Measurements from ENCODE around the gene USH1G.

- no peak for TF ChIP-seq EZH2 (IDR thresholded peaks at IDR 0.05; ENCODE audit: borderline replicate concordance, low read length)
- TF ChIP-seq, protein P1, sequence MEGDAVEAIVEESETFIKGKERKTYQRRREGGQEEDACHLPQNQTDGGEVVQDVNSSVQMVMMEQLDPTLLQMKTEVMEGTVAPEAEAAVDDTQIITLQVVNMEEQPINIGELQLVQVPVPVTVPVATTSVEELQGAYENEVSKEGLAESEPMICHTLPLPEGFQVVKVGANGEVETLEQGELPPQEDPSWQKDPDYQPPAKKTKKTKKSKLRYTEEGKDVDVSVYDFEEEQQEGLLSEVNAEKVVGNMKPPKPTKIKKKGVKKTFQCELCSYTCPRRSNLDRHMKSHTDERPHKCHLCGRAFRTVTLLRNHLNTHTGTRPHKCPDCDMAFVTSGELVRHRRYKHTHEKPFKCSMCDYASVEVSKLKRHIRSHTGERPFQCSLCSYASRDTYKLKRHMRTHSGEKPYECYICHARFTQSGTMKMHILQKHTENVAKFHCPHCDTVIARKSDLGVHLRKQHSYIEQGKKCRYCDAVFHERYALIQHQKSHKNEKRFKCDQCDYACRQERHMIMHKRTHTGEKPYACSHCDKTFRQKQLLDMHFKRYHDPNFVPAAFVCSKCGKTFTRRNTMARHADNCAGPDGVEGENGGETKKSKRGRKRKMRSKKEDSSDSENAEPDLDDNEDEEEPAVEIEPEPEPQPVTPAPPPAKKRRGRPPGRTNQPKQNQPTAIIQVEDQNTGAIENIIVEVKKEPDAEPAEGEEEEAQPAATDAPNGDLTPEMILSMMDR (IDR thresholded peaks at IDR 0.05; ENCODE audit: low read length), result no peak
Observed at GRCh38 chr17:74928786-74929185, 5.7 kb upstream of the USH1G start.

All from OCI-LY1 (cell line).